Osteoblast (primary cell): Measurements from ENCODE around the gene OAS2. TPM values are rescaled to one million over a fixed set of nuclear protein-coding genes. Genes with fewer than 3 reads are reported as not detected.
A peak's percentile ranks its signal among the peaks of the same experiment; 100 is the strongest.

Experiments
- DNase-seq: peaks from one replicate; pipeline ENCODE4 v3.0.0; 2011; ENCODE audit warnings: low spot score, mixed read lengths; ENCODE audit not compliant: insufficient read length; ENCODE audit errors: missing footprints
- H2AFZ ChIP-seq: 2 replicates; pipeline ENCODE4 v1.6.0; 2011; ENCODE audit warnings: mild to moderate bottlenecking, low read length
- H3K27ac ChIP-seq: 2 replicates; pipeline ENCODE4 v1.5.1; 2011; ENCODE audit warnings: mild to moderate bottlenecking, low read depth, low read length, moderate library complexity
- H3K27me3 ChIP-seq: 2 replicates; pipeline ENCODE4 v1.6.0; 2012; ENCODE audit warnings: mild to moderate bottlenecking, control low read depth, inconsistent platforms, low read length, moderate library complexity; ENCODE audit not compliant: insufficient read depth
- H3K36me3 ChIP-seq: 2 replicates; pipeline ENCODE4 v1.5.1; 2011; ENCODE audit warnings: mild to moderate bottlenecking, low read length, control low read depth, moderate library complexity; ENCODE audit not compliant: insufficient read depth
- H3K4me1 ChIP-seq: 2 replicates; pipeline ENCODE4 v1.5.1; 2011; ENCODE audit warnings: mild to moderate bottlenecking, low read length, control low read depth, moderate library complexity; ENCODE audit not compliant: insufficient read depth
- H3K4me2 ChIP-seq: 2 replicates; pipeline ENCODE4 v1.6.0; 2011; ENCODE audit warnings: mild to moderate bottlenecking, low read length; ENCODE audit not compliant: insufficient read depth
- H3K4me3 ChIP-seq: fragments of 200-600 bp; sonication (generic); 3 replicates; pipeline ENCODE4 v1.5.1; 2012; ENCODE audit warnings: mild to moderate bottlenecking, low read length, inconsistent platforms; ENCODE audit not compliant: insufficient read depth
- H3K79me2 ChIP-seq: 2 replicates; pipeline ENCODE4 v1.6.0; 2012; ENCODE audit warnings: mild to moderate bottlenecking, low read length, control low read depth, inconsistent platforms; ENCODE audit not compliant: insufficient read depth
- H3K9me3 ChIP-seq: 2 replicates; pipeline ENCODE4 v1.5.1; 2011; ENCODE audit warnings: low read depth, low read length, control low read depth
- H4K20me1 ChIP-seq: 2 replicates; pipeline ENCODE4 v1.6.0; 2012; ENCODE audit warnings: mild to moderate bottlenecking, low read length, control low read depth; ENCODE audit not compliant: insufficient read depth
- total RNA-seq: library from RNA; depleted of rRNA; stranded (reverse); fragments of >200 nt; gene quantifications from 2 replicates; pipeline ENCODE4 v1.2.3, GENCODE V29; 2012
- TF ChIP-seq, protein P1 (sequence below): IDR thresholded peaks from 2 replicates; pipeline ENCODE4 v1.5.1; 2011; ENCODE audit warnings: mild to moderate bottlenecking, low read depth, low read length, moderate library complexity; ENCODE audit errors: extremely low read depth

OAS2 gene
- total RNA-seq, 1 donor: 18.1 TPM

DNA sequence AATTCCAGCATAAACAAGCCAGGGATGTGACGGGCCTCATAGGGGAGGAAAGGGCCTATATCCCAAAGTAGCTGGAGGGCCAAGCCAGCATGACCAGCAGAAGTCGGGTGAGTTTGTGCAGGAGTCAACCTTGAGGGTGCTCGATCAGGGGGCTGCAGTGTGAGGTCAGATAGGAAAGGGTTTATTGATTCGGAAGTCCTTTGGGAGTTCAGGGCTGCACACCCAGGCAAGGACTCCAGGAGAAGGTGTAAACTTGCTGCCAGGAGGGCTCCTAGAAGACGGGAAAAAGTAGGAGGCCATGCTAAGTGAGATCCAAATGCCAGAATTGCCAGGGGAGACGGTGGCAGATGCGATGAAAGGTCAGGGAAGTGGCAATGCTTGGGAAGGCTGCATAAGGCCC, 3.4 kb upstream of the OAS2 start:
- H3K4me3 ChIP-seq: no peak overlapping the region
- H3K79me2 ChIP-seq: no peaks in the 10 kb centered on the region
- no peak for DNase-seq
- no peak overlapping the region for H2AFZ ChIP-seq
- H3K9me3 ChIP-seq: no peaks in the 10 kb centered on the region
- H4K20me1 ChIP-seq: no peaks in the 10 kb centered on the region
- no peak overlapping the region for H3K27ac ChIP-seq
- TF ChIP-seq, protein P1, sequence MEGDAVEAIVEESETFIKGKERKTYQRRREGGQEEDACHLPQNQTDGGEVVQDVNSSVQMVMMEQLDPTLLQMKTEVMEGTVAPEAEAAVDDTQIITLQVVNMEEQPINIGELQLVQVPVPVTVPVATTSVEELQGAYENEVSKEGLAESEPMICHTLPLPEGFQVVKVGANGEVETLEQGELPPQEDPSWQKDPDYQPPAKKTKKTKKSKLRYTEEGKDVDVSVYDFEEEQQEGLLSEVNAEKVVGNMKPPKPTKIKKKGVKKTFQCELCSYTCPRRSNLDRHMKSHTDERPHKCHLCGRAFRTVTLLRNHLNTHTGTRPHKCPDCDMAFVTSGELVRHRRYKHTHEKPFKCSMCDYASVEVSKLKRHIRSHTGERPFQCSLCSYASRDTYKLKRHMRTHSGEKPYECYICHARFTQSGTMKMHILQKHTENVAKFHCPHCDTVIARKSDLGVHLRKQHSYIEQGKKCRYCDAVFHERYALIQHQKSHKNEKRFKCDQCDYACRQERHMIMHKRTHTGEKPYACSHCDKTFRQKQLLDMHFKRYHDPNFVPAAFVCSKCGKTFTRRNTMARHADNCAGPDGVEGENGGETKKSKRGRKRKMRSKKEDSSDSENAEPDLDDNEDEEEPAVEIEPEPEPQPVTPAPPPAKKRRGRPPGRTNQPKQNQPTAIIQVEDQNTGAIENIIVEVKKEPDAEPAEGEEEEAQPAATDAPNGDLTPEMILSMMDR: no peak
- peaks cover 6% of the 10 kb centered on the region for H3K4me1 ChIP-seq
- H3K4me2 ChIP-seq: no peak overlapping the region
- H3K27me3 ChIP-seq: no peaks in the 10 kb centered on the region
- no peaks in the 10 kb centered on the region for H3K36me3 ChIP-seq

DNA sequence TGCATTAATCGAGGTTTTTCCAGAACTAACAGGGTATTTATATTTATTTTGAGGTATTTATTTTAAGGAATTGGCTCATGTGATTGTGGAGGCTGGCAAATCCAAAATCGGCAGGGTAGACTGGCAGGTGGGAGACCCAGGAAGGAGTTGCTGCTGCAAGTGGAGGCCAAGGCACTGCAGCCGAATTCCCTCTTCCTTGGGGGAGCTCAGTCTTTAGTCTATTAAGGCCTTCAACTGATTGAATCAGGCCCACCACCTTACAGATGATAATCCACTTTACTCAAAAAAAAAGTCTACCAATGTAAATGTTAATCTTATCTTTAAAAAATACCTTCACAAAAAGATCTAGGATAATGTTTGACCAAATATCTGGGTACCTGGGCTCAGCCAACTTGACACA, 1.2 kb upstream of the OAS2 start:
- H3K27me3 ChIP-seq: no peaks in the 10 kb centered on the region
- no peak overlapping the region for H3K27ac ChIP-seq
- no peaks in the 10 kb centered on the region for H3K36me3 ChIP-seq
- H3K4me3 ChIP-seq: no peak overlapping the region
- no peak overlapping the region for H2AFZ ChIP-seq
- no peak overlapping the region for H3K4me2 ChIP-seq
- H3K9me3 ChIP-seq: no peaks in the 10 kb centered on the region
- peaks cover 6% of the 10 kb centered on the region for H3K4me1 ChIP-seq
- no peaks in the 10 kb centered on the region for H4K20me1 ChIP-seq
- no peak for DNase-seq
- no peaks in the 10 kb centered on the region for H3K79me2 ChIP-seq
- TF ChIP-seq, protein P1: no peak

DNA sequence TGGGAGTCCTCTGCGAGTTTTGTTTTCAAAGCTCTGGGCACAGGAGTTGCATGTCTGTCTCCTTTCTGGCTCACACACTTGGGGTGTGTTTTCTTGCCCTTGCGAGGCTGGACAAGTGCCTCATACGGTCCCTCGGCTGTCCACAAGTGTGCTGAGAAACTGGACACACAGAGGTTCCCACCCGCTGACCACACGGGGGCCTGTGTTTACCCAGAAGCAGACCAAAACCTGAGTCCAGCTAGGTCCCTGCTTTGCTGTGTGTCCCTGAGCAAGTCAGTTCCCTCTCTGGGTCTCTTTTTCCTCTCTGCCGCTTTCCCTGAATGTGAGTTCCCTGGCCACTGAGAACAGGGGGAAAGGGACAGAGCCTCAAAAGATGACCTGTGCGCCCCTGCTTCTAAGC, 678 bp upstream of the OAS2 start:
- peak overlapping the region; percentile 100 for H2AFZ ChIP-seq
- H3K4me3 ChIP-seq: peak overlapping the region; percentile 75
- no peak for DNase-seq
- TF ChIP-seq, protein P1: no peak
- H3K9me3 ChIP-seq: no peaks in the 10 kb centered on the region
- peak overlapping the region; percentile 65 for H3K27ac ChIP-seq
- H3K27me3 ChIP-seq: no peaks in the 10 kb centered on the region
- peaks cover 6% of the 10 kb centered on the region for H3K4me1 ChIP-seq
- no peaks in the 10 kb centered on the region for H4K20me1 ChIP-seq
- H3K79me2 ChIP-seq: no peaks in the 10 kb centered on the region
- no peaks in the 10 kb centered on the region for H3K36me3 ChIP-seq
- H3K4me2 ChIP-seq: peak overlapping the region; percentile 98

DNA sequence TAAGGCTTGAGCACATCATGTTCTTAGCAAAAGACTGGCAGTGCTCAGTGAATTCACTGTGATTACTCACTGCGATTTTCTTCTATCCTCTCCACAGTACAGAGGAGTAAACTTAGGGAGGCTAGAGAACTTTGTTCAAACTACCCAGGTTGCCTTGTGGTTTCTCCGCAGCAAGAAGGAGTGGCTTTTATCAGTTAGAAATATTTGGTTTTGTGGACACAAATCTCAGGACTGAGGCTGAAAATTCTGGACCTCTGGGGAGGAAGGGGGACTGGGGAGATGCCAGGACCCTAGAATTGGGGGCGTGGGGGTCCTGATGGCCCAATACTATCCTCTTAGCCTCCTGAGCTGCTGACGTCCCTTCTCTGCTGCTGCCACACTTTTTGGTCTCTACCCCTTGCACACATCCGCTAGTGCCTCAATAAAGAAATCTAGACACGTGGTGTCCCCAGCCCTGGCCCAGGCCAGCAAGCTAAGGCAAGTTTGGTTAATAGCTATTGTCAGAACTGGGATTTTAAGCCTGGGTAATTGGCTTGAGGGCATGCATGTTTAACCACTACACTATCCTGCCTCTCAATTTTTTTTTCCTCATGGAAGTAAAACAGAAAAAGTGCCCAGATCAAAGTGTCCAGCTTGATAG, 842 bp downstream of the OAS2 start:
- Histone ChIP-seq H3K4me3 (peak overlapping the region; percentile 75), H3K27ac (peak overlapping the region; percentile 65), H4K20me1 (no peaks in the 10 kb centered on the region), H3K79me2 (no peaks in the 10 kb centered on the region), H3K36me3 (no peaks in the 10 kb centered on the region), H3K9me3 (no peaks in the 10 kb centered on the region), H3K4me2 (peak overlapping the region; percentile 98), H2AFZ (peak overlapping the region; percentile 100), H3K27me3 (no peaks in the 10 kb centered on the region), H3K4me1 (peaks cover 6% of the 10 kb centered on the region)
- DNase-seq: no peak
- TF ChIP-seq, protein P1: no peak
